Ammon's horn (tissue), 1 donor: ENCODE data around the gene PARD6B.
"Not testable (repeated sequence)": the region's sequence is repeated elsewhere in the genome, so short reads cannot be mapped to it uniquely, and the experiment has no call there.

Source experiments
- DNase-seq: peaks from one replicate; pipeline ENCODE4 v3.0.0-alpha.2; 2016; ENCODE audit warnings: low spot score

The PARD6B gene

GRCh38 chr20:50799890-50800550 is 68.6 kb downstream of the PARD6B start:
- DNase-seq: no peak

GRCh38 chr20:50800986-50801746 is 69.8 kb downstream of the PARD6B start:
- DNase-seq: not testable (repeated sequence)

- DNase-seq: no peak
These were observed 70.4 kb downstream of the PARD6B start for GRCh38 chr20:50801747-50802125.

GRCh38 chr20:50802289-50802688 is 70.9 kb downstream of the PARD6B start:
- no peak for DNase-seq

- DNase-seq: no peak
These were observed 73.3 kb downstream of the PARD6B start for GRCh38 chr20:50804437-50805348.

- DNase-seq: no peak
These were observed 73.9 kb downstream of the PARD6B start for GRCh38 chr20:50805349-50805684.

- DNase-seq: no peak
These were observed 74.9 kb downstream of the PARD6B start for GRCh38 chr20:50806126-50806768.
